GM21825 (cell line): ENCODE measurements around the gene CCDC186.
A peak's percentile ranks its signal among the peaks of the same experiment; 100 is the strongest.

Source experiments
- ATAC-seq: cut with Tn5 transposase; IDR thresholded peaks from one replicate; pipeline ENCODE4 v1.9.1; 2021; ENCODE audit warnings: mild to moderate bottlenecking, moderate library complexity; ENCODE audit not compliant: unreplicated experiment

Gene CCDC186

DNA sequence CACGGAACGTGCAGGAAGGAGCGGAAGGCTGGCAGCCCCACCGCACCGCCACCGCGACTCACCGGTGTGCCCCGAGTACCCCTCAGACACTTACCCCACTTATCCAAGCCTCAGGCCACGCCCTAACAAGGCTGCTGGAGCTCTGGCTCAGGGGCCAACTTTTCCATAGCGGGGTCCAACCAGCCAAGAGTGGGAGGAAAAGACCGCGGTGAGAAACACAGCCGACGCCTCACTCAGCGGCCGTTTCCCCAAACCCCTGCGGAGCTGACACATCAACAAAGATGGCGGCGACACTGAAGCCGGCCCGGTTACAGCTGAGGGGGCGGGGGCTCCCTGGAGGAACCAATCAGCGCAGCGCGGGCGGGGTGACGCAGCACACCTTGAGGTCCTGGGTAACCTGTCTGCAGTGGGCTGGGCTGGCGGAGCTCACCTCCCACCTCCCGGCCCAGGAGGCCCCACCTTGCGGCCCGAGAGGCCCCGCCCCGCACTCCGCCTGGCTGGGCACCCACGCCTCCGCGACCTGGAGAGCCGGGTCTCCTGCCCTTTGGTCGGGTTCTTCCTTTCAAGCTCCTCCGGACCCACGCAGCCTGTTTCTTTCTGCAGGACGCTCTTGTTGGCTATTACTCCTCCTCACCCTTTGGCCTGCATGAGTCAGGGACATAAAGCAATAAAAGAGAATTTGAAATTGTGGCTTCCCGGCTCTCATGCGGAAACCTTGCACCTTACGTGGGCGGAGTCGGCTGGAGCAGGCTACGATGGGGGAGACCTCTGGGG is at the start of gene CCDC186:
Gene CCDC186, minus strand, starts transcription at position 283 of the 774 bp plus-strand sequence. CDS start 10,935 bp downstream, outside the sequence.
- peak; percentile 99 for ATAC-seq

DNA sequence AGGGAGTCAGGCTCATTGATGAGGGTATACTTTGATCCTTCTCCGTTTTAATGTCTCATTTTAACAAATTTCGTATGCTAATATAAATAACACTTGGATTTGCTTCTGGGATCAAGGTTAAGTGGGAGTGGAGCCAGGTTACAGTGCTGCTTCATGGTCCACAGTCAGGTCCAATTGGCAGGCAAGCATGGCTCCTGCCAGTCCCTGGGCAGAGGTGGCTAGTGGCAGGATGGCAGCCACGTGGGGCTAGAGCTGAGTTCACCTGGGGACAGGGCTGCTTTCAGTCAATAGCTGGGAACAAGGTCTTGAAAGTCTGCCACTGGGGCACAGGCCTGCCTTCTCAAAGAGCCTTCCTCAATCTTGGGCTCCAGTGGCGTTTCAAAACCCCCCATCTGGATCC is 49.1 kb upstream of the CCDC186 start:
- ATAC-seq: no peak

DNA sequence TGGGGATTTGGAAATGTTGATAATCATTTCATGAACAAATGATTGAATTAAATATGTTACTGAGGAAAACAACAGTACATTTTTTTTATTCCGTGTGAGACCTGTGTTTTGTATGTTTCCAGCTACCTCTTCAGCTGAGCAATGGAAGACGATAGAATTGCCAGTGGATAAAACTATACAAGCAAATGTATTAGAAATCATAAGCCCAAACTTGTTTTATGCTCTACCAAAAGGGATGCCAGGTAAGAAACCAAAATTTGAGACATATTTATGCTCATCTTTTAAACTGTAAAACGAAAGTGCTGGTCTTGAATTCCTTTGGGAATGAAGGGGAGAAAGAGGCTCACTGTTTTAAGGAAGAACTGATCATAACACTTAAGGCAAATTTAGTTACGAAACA is 47.2 kb upstream of the CCDC186 start:
- no peak for ATAC-seq

DNA sequence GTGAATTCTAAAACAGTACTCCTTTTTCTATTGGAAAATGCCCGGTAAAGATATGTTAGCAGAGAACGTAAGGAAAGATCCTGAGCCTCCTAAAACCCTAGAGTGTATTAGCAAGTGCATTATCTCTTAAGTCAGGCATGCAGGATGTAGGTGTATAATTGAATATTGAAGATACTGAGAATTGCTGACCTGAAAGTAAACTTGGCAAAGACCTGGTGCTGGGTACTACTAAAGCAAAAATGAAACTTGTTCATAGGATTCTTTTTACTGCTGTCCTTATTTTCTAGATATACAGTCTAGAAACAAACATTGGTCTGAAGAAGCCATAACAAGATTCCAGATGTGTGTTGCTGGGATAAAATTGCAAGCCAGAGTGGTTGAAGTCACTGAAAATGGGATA is 46.3 kb upstream of the CCDC186 start:
- ATAC-seq: no peak

DNA sequence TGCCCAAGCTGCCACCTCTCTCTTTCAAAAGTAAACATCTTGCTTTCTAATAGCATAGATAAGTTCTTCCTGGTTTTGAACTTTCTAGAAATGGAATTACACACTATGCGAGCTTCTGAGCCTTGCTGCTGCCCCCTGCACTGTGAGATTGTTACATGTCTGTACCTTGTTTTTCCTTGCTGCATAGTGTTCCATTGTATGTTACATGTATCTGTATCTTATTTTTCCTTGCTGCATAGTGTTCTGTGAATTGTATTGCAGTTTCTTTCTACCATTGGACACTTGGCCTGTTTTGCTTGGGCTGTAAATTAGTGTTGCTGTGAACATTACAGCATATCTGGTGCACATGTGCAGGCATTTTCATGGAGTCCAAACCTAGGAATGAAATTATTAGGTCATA is 41.0 kb upstream of the CCDC186 start:
- no peak for ATAC-seq

DNA sequence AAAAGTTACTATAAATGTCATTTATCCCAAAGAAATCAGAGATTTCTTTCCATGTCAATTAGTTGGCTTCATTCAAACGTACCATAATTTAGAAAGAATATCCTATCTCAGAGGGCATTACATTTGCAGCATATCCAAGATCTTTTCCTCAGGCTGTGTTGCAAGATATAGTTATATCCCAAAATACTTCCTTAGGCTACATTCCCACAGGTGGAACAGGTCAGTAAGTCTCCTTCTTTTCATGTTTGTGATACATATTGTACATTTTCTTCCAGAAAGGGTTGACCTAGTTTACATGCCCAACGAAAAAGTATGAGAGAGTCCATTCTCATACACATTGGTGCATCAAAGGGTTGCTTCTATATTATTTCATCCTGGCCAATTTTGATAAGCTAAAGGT is 38.1 kb upstream of the CCDC186 start:
- no peak for ATAC-seq

DNA sequence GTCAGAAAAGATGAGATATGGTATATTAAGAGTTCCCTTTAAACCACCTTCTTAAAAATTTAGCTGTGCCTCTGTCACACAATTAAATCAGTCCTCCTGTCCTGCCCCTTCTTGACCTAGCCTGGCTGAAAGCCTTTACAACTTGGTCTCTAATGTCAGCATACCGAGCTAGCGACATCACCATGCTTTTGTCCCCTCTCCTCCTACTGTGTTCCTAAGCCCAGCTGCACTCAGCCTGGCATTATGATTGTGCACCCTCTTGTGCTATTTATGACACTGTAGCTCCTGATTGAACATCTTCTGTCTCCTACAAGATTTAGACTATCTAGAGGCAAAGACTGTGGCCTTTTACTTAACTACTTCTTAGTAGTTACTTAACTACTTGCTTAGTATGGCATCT is 34.3 kb upstream of the CCDC186 start:
- no peak for ATAC-seq

DNA sequence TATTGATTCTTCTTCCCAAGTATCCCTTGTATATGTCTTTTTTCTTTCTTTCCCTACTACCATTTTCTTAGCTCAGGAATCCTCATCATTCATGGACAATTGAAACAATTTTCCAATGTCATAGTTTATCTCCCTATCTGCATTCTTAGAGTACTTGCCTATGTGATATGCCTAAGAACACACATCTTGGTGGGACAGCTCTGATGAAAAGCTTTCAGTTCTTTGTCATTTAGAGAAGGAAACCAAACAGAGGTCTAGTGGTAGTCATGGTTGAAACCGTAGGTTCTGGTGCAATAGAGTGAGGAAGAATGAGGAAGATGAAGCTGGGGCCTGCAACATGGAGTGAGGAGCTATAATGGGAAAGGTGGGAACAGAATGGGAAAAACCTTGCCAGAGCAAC is 33.3 kb upstream of the CCDC186 start:
- ATAC-seq: no peak

DNA sequence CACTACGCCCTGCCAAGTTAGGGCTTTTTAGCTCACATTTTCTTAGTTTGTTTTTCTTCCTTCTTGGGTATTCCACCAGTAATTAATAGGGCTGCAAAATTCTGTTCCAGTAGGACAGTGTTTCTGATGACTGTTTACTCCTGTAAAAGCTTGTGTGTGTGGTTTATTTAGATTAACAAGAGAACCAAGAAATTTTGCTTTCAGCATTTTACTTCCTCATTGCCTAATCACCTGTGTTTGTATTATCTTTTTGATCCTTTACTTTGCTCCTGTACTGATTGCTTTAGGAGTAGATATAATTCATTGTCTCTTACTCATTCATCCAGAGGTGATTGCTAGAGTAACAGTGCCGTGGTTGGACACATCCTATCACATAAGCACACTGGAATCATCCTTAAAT is 32.9 kb upstream of the CCDC186 start:
- ATAC-seq: no peak

DNA sequence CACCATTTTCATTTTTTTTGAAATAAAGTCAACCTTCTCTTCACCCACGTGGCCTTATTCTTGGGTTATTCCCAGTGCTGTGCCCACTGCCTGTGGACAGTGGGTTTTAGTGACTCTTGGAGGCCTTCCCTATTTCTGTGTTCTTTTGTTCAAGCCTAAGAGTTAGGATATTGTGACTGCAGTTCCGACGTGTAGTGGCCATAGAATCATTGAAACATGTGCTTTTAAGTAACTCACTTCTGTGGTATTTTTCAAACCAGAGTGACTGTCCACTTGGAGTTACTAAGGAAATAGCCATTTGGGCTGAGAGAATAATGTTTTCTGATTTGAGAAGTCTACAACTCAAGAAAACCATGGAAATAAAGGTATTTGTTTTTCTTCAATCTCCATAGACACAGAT is 28.8 kb upstream of the CCDC186 start:
- no peak for ATAC-seq

DNA sequence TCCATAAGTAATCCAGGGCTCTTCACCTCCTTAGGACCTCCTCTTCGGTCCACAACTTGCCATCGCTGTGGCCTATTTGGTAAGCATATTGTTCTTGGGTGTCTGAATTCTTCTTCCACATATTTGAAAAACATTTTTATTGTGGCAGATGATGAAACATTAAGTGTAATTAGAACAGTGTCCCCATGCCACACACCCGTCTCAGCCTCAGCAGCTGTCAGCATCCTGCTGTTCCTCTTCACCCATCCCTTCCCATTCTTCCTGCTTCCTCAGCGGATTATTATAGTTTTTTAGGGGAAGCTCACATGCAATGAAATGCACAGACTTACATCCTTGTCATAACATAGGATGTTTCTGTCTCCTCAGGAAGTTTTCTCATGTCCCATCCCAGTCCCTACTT is 25.2 kb upstream of the CCDC186 start:
- no peak for ATAC-seq

DNA sequence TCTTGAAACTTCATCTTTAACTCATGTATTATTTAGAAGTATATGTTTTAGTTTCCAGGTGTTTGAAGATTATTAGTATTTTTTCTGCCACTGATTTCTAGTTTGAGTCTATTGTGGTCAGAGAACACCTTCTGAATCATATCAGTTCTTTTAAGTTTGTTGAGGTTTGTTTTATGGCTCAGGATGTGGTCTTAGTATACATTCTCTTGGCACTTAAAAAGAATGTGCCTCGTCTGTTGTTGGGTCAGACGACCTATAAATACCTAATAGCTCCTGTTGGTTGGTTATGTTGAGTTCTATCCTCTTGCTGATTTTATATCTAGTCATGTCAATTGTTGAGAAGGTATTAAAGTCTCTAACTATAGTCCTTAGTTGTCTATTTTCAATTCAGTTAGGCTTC is 21.1 kb upstream of the CCDC186 start:
- ATAC-seq: peak; percentile 83

DNA sequence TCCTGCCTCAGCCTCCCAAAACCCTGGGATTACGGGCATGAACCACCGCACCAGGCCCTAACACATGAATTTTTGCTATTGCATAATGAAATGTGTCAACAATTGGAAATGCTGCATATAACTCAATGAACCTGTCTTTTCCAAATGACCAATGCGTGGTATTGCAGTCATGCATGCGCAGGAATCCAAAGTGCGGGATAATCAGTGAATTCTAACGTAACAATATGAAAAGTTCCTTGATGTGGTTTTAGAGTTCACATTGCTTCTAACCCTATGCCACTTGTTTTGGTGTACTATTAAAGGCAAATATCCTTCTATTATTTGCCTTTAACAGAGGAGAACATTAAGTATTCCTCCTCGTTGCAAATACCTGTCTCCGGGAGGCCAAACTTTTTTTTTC is 15.7 kb upstream of the CCDC186 start:
- ATAC-seq: no peak

DNA sequence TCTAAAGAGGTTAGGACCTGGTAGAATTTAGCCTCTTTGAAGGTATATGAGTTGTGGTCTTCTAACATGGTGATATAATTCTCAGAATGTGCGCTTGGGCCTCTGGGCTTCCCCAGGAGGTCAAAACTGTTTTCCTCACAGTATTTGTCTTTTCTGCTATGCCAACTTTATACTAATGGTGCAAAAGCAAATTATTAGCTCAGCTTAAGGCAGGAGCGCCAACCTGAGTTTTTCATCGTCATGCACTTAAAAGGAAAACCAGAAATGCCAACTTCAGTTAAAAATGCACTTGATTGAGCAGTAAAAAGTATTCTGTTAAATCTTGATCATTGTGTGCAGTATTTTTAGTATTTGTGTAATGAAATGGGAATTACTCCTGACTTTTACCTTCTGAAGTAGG is 14.9 kb upstream of the CCDC186 start:
- ATAC-seq: no peak

DNA sequence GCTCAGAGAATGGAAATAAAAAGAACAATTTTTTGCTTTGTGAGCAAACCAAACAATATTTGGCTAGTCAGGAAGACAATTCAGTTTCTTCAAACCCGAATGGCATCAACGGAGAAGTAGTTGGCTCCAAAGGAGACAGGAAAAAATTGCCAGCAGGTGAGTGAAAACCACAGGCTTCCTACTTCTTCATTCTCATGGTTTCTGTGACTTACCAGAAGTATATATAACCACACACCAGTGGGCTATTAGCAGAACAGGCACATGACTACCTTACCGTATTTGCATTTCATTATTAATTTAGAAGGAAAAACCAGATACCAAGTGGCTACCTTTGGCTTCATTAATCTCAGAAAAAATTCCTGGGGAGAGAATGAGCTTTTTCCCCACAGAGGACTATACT is 14.0 kb upstream of the CCDC186 start:
- no peak for ATAC-seq

DNA sequence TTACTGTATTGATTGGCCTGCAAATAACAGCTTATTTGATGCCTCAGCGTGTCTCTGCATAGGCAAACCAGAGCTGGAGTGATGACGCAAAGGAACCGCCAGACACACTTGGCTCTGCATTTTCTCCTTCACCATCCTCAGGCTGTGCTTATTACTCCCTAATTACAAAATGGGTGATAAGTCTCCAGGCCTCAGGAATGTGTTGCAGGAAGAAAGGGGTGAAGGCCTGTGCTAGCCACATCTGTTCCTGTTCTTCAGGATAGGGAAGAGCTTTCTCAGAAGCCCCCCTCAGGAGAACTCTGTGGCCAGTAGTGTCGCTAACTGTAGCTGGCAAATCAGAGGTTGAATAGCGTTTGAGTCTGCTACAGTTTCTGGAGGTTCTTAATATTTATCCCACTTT is 10.3 kb upstream of the CCDC186 start:
- no peak for ATAC-seq

DNA sequence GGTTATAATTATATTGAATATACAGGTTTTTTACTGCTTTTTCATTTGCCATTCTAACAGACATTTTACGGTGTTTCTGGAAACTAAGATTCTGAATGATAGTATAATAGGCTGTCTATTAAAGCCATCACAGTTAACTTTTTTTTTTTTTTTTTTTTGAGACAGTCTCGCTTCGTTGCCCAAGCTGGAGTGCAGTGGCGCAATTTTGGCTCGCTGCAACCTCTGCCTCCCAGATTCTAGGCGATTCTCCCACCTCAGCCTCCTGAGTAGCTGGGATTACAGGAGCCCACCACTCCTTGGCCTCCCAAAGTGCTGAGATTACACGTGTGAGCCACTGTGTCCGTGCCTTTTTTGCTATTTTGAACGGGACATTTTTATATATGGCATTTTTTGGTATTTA is 9.6 kb upstream of the CCDC186 start:
- ATAC-seq: no peak

DNA sequence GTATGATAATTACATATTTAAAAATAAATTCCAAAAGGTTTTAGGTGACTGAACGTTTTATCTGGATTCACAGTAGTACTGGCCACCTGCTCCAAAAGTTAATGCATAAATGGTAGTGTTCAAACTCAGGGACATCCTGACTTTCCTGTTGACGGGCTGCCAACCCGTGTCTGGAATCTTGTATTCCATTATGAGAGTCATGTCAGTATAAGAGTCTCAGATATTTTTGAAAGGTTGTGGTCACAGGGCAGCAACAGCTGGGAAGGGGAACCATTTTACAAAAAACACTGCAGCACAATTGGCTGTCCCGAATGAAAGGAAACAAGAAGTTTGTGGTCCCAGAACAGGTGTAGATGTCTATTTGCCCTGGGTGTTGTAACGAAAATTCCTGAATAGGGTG is 8.0 kb upstream of the CCDC186 start:
- no peak for ATAC-seq

DNA sequence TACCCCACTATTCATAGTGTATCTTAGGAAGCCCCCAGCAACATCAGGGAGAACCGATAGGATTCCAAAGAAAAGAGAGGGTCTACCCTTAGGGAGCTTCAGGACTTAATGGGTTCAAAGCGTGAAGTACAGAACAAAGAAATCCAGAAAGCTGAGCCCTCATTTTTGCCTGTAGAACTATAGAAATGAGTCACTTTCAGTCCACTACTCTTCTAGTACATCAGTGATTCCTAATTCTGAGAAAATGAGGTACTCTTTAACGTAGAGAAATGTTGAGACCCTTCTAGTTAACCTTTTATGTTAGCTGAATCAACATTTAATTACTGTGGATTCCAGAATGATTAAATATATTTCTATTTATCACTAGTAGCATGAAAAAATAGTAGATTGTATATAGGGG is 6.9 kb upstream of the CCDC186 start:
- ATAC-seq: no peak

DNA sequence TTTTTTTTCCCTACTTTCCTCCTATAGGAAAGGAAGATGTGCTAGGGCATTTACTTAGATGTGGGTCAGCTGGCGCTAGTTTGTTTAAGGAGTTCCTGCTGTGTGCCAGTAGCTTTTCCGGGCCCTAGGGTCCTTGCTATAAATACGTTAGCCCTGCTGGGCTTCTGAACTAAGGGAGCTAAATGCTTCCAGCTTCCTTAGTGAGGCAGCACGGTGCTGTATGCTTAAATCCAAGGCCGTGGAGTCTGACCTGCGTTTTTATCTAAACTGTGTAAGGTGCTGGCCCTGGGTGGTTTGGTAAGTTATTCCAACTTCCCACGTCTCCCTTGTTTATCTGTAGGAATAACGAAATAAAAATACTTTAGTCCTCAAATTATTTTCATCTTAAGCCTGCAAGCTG is 5.7 kb upstream of the CCDC186 start:
- ATAC-seq: no peak

DNA sequence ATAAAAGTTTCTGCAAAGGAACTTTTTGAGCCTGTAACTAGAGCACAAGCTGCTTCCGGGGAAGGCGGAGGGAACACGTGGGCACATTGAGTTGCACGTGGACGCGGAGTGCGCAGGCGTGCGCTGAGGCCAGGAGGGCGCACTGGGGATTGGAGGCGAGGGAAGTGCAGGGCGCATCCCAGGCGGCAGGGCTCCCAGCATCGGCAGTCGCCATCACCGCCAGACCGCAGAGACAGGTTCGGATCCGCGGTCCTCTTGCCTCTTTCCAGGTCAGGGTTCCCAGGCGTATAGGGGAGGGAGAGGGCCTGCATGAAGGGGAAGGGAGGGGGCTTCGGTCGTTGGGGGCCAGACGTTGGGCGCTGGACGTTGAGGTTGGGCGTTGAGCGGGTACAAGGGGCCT is 5.1 kb upstream of the CCDC186 start, which contains the start of gene TDRD1:
Gene TDRD1, plus strand, starts transcription at position 206 of the 400 bp plus-strand sequence. CDS start 8,479 bp downstream, outside the sequence.
- no peak for ATAC-seq

DNA sequence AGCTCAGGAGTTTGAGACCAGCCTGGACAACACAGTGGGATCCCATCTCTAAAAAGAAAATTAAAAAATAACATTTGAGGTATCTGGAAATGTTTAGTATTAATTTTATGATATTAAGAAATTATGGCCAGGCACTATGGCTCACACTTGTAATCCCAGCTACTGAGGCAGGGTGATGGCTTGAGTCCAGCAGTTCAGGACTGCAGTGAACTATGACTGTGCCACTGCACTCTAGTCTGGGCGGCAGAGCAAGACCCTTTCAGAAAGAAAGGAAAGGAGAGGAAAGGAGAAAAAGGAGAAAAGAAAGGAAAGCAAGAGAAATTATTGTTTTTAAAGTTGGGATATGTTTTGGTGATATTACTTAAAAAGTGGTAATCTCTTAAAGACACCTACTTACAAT is 2.5 kb upstream of the CCDC186 start:
- ATAC-seq: no peak

DNA sequence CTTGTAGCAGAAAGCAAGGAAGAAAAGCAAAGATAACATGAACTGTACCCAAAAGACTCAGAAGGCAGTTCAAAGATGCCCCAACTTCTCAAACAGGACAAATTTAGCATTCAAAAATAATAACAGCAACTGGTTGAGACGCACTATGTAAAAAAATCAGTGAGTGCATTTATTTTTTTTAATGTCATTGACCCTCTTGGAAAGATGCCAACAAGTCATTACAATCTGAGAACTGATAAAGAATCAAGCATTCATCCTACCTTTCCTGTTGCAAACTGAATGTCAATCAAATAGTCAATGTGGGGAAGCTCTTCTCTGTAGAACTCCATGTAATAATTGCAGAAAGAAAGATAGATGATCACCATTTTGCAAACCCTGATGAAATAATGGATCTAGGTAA is 1.7 kb upstream of the CCDC186 start:
- ATAC-seq: no peak
